ENCODE measurements around the gene CALCOCO1. TPM values are rescaled to one million over a fixed set of nuclear protein-coding genes. Genes with fewer than 3 reads are reported as not detected.

CALCOCO1 gene
- polyA plus RNA-seq, 1 donor from 2014 or later, result 169 TPM

DNA sequence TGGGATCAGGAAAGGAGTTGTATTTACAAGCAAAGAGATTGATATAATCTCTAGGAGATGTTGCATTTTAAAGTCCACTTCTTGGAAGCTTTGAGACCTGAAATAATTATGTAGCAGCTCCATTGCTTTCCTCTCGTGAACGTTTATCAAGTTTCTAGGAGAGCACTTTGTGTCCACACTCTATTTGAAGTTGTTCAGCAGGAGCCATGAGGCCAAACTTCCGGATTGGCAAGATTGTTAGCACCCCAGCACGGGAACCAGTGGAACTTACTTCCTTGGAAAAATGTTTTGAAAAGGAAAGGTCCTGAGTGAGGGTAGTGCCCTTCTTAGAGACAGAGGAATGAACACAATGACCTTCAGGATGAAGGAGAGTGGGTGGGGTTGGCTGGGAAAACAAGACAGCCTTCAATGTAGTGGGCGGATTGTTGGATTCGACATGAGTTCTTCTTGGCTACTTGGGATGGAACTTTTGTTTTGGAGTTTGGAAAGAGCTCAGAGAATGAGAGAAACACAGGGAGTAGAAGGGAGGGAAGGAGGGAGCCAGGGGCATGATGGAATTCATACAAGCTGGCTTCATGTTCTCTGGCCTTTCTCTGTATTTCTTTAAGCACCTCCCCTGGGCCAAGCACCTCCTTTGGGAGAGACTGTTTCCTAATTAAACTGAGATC, 48.4 kb upstream of the CALCOCO1 start:
- Histone ChIP-seq H3K27me3 (ENCODE audit: insufficient read depth, low read depth, low read length) (no peaks in the 10 kb centered on the region), H3K9ac (ENCODE audit: low read length) (no peak overlapping the region), H3K9me2 (ENCODE audit: insufficient read depth, low read length) (no peaks in the 10 kb centered on the region), H3F3A (ENCODE audit: insufficient read depth, low read length, poor library complexity, severe bottlenecking) (no peaks in the 10 kb centered on the region), H3K4me3 (ENCODE audit: low read length) (no peak overlapping the region), H3K27ac (ENCODE audit: low read length) (no peak overlapping the region), H4K20me1 (ENCODE audit: insufficient read depth) (no peaks in the 10 kb centered on the region), H3K9me3 (ENCODE audit: low read length) (no peaks in the 10 kb centered on the region), H3K4me2 (ENCODE audit: low read length) (no peak overlapping the region), H2AFZ (ENCODE audit: low read depth, low read length) (no peak overlapping the region), H3K36me3 (ENCODE audit: insufficient read depth, low read length) (no peaks in the 10 kb centered on the region), H3K79me2 (replicated peaks; ENCODE audit: insufficient read depth, low read length) (no peaks in the 10 kb centered on the region)
- TF ChIP-seq EZH2 (IDR thresholded peaks at IDR 0.05; ENCODE audit: borderline replicate concordance, insufficient read depth, low read length, poor library complexity, severe bottlenecking) (no peak), EP300 (conservative IDR thresholded peaks at IDR 0.05; ENCODE audit: poor library complexity, severe bottlenecking) (no peak), MXI1 (conservative IDR thresholded peaks at IDR 0.05; ENCODE audit: poor library complexity, severe bottlenecking) (no peak), TAF1 (IDR thresholded peaks at IDR 0.05; ENCODE audit: low read depth) (no peak), POLR2AphosphoS5 (IDR thresholded peaks at IDR 0.05) (no peak), SMC3 (conservative IDR thresholded peaks at IDR 0.05; ENCODE audit: poor library complexity) (no peak)
- TF ChIP-seq, protein P1, sequence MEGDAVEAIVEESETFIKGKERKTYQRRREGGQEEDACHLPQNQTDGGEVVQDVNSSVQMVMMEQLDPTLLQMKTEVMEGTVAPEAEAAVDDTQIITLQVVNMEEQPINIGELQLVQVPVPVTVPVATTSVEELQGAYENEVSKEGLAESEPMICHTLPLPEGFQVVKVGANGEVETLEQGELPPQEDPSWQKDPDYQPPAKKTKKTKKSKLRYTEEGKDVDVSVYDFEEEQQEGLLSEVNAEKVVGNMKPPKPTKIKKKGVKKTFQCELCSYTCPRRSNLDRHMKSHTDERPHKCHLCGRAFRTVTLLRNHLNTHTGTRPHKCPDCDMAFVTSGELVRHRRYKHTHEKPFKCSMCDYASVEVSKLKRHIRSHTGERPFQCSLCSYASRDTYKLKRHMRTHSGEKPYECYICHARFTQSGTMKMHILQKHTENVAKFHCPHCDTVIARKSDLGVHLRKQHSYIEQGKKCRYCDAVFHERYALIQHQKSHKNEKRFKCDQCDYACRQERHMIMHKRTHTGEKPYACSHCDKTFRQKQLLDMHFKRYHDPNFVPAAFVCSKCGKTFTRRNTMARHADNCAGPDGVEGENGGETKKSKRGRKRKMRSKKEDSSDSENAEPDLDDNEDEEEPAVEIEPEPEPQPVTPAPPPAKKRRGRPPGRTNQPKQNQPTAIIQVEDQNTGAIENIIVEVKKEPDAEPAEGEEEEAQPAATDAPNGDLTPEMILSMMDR (IDR thresholded peaks at IDR 0.05; ENCODE audit: poor library complexity, severe bottlenecking), result no peak
- TF ChIP-seq, protein P2, sequence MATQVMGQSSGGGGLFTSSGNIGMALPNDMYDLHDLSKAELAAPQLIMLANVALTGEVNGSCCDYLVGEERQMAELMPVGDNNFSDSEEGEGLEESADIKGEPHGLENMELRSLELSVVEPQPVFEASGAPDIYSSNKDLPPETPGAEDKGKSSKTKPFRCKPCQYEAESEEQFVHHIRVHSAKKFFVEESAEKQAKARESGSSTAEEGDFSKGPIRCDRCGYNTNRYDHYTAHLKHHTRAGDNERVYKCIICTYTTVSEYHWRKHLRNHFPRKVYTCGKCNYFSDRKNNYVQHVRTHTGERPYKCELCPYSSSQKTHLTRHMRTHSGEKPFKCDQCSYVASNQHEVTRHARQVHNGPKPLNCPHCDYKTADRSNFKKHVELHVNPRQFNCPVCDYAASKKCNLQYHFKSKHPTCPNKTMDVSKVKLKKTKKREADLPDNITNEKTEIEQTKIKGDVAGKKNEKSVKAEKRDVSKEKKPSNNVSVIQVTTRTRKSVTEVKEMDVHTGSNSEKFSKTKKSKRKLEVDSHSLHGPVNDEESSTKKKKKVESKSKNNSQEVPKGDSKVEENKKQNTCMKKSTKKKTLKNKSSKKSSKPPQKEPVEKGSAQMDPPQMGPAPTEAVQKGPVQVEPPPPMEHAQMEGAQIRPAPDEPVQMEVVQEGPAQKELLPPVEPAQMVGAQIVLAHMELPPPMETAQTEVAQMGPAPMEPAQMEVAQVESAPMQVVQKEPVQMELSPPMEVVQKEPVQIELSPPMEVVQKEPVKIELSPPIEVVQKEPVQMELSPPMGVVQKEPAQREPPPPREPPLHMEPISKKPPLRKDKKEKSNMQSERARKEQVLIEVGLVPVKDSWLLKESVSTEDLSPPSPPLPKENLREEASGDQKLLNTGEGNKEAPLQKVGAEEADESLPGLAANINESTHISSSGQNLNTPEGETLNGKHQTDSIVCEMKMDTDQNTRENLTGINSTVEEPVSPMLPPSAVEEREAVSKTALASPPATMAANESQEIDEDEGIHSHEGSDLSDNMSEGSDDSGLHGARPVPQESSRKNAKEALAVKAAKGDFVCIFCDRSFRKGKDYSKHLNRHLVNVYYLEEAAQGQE (IDR thresholded peaks at IDR 0.05; ENCODE audit: borderline replicate concordance), result no peak

DNA sequence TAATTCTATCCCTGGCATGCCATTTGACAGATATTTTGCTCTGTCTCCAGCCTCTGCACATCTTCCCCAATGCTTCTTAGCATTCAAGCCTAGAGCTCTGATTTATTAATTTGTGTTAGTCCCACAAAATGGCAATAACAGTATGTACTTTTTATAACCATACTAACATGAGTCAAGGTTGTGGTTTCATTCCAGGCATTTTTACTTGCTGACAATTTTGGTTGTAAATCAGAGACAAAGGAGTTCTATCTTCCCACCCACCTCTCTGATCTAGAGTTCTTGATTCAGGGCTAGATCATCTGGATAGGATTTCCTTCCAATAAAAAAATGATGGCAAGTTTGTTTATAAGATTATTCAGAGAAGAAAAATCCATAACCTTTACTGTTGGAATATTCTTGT, 43.0 kb upstream of the CALCOCO1 start:
- no peak overlapping the region for H3K4me3 ChIP-seq (ENCODE audit: low read length)
- H3K9me3 ChIP-seq (ENCODE audit: low read length), result no peaks in the 10 kb centered on the region
- no peaks in the 10 kb centered on the region for H3K79me2 ChIP-seq (replicated peaks; ENCODE audit: insufficient read depth, low read length)
- H3K9me2 ChIP-seq (ENCODE audit: insufficient read depth, low read length), result no peaks in the 10 kb centered on the region
- TF ChIP-seq EZH2 (IDR thresholded peaks at IDR 0.05; ENCODE audit: borderline replicate concordance, insufficient read depth, low read length, poor library complexity, severe bottlenecking), result no peak
- no peak for TF ChIP-seq MXI1 (conservative IDR thresholded peaks at IDR 0.05; ENCODE audit: poor library complexity, severe bottlenecking)
- TF ChIP-seq TAF1 (IDR thresholded peaks at IDR 0.05; ENCODE audit: low read depth), result no peak
- TF ChIP-seq, protein P1 (IDR thresholded peaks at IDR 0.05; ENCODE audit: poor library complexity, severe bottlenecking), result no peak
- no peak for TF ChIP-seq EP300 (conservative IDR thresholded peaks at IDR 0.05; ENCODE audit: poor library complexity, severe bottlenecking)
- no peak for TF ChIP-seq RAD21 (conservative IDR thresholded peaks at IDR 0.05)
- no peak for TF ChIP-seq SMC3 (conservative IDR thresholded peaks at IDR 0.05; ENCODE audit: poor library complexity)
- TF ChIP-seq POLR2AphosphoS5 (IDR thresholded peaks at IDR 0.05), result no peak
- TF ChIP-seq, protein P2 (IDR thresholded peaks at IDR 0.05; ENCODE audit: borderline replicate concordance), result no peak
- H3K27ac ChIP-seq (ENCODE audit: low read length), result no peak overlapping the region
- no peak overlapping the region for H3K4me2 ChIP-seq (ENCODE audit: low read length)
- H3K27me3 ChIP-seq (ENCODE audit: insufficient read depth, low read depth, low read length), result peaks cover 5% of the 10 kb centered on the region
- no peaks in the 10 kb centered on the region for H3K36me3 ChIP-seq (ENCODE audit: insufficient read depth, low read length)
- H4K20me1 ChIP-seq (ENCODE audit: insufficient read depth), result no peaks in the 10 kb centered on the region
- no peak overlapping the region for H3K9ac ChIP-seq (ENCODE audit: low read length)
- H2AFZ ChIP-seq (ENCODE audit: low read depth, low read length), result no peak overlapping the region
- H3F3A ChIP-seq (ENCODE audit: insufficient read depth, low read length, poor library complexity, severe bottlenecking), result no peaks in the 10 kb centered on the region

Data from neural cell (in vitro differentiated cells).